NCI-H69 (cell line): ENCODE results near the gene NFE2.
"Not testable (repeated sequence)": the region's sequence is repeated elsewhere in the genome, so short reads cannot be mapped to it uniquely, and the experiment has no call there.

Source experiments
- DNase-seq: peaks from one replicate; lab custom pipeline; 2025; lab: John Stamatoyannopoulos, UW

The NFE2 gene

GRCh38 chr12:54282949-54283593 is 17.7 kb downstream of the NFE2 start:
- no peak for DNase-seq

GRCh38 chr12:54281694-54282093 is 19.1 kb downstream of the NFE2 start:
- DNase-seq, result not testable (repeated sequence)

GRCh38 chr12:54281261-54281638 is 19.6 kb downstream of the NFE2 start:
- not testable (repeated sequence) for DNase-seq

- DNase-seq, result peak; percentile 100
Measured at GRCh38 chr12:54280468-54281260, 20.2 kb downstream of the NFE2 start, which contains the start of gene HNRNPA1. HNRNPA1 (plus strand) TSS chr12:54280726; CDS start chr12:54280808, 82 bp downstream.

GRCh38 chr12:54279632-54280467 is 21.0 kb downstream of the NFE2 start, which contains the start of gene CBX5:
CBX5 (minus strand) TSS chr12:54280122; CDS start chr12:54257650, 22,472 bp downstream.
- peak; percentile 99 for DNase-seq

- no peak for DNase-seq
Measured at GRCh38 chr12:54279227-54279631, 21.6 kb downstream of the NFE2 start.

GRCh38 chr12:54277823-54278276 is 23.0 kb downstream of the NFE2 start:
- no peak for DNase-seq

- no peak for DNase-seq
Measured at GRCh38 chr12:54276368-54276767, 24.4 kb downstream of the NFE2 start.

GRCh38 chr12:54273981-54274380 is 26.8 kb downstream of the NFE2 start:
- peak; percentile 92 for DNase-seq

- DNase-seq, result no peak
Measured at GRCh38 chr12:54272214-54272613, 28.6 kb downstream of the NFE2 start.

- DNase-seq, result no peak
Measured at GRCh38 chr12:54270345-54270744, 30.5 kb downstream of the NFE2 start.

- DNase-seq, result peak; percentile 72
Measured at GRCh38 chr12:54266852-54267251, 34.0 kb downstream of the NFE2 start.

GRCh38 chr12:54265364-54265812 is 35.4 kb downstream of the NFE2 start:
- DNase-seq, result peak; percentile 87

GRCh38 chr12:54262403-54262925 is 38.4 kb downstream of the NFE2 start:
- DNase-seq, result peak; percentile 62

GRCh38 chr12:54261815-54262402 is 38.9 kb downstream of the NFE2 start:
- no peak for DNase-seq

GRCh38 chr12:54259194-54260011 is 41.4 kb downstream of the NFE2 start:
- DNase-seq, result peak; percentile 99

GRCh38 chr12:54258201-54258681 is 42.6 kb downstream of the NFE2 start:
- DNase-seq, result peak; percentile 55

- DNase-seq, result no peak
Measured at GRCh38 chr12:54257332-54257731, 43.5 kb downstream of the NFE2 start.

- DNase-seq, result no peak
Measured at GRCh38 chr12:54253240-54253639, 47.6 kb downstream of the NFE2 start.

GRCh38 chr12:54251667-54252284 is 49.0 kb downstream of the NFE2 start:
- peak; percentile 73 for DNase-seq
